Suprapubic skin (tissue), 4 donors: ENCODE data around the gene FOXO3.

Experiments used
- EP300 ChIP-seq: sonication (generic); formaldehyde crosslinking; IDR thresholded peaks from one replicate; pipeline ENCODE4 v1.6.1; 2017; ENCODE audit warnings: antibody characterized with exemption
- POLR2A ChIP-seq, 2 donors: fragments of 450-650 bp; IDR thresholded peaks; one replicate each; pipeline ENCODE4 v1.6.1; 2017; ENCODE audit warnings: antibody characterized with exemption in 2 of 2, mild to moderate bottlenecking in 2 of 2, moderate library complexity in 2 of 2
- POLR2AphosphoS5 ChIP-seq, 3 donors: sonication (generic); formaldehyde crosslinking; IDR thresholded peaks; one replicate each; pipeline ENCODE4 v1.6.1; 2017; ENCODE audit warnings: antibody characterized with exemption in 3 of 3
- TF ChIP-seq, protein P1 (sequence below), 2 donors: fragments of 200-600 bp in 1 of 2; fragments of 450-650 bp in 1 of 2; sonication (generic) in 1 of 2; IDR thresholded peaks; one replicate each; pipeline ENCODE4 v1.5.1; 2016 to 2019; ENCODE audit warnings: antibody characterized with exemption in 2 of 2, mild to moderate bottlenecking in 1 of 2, moderate library complexity in 1 of 2

DNA sequence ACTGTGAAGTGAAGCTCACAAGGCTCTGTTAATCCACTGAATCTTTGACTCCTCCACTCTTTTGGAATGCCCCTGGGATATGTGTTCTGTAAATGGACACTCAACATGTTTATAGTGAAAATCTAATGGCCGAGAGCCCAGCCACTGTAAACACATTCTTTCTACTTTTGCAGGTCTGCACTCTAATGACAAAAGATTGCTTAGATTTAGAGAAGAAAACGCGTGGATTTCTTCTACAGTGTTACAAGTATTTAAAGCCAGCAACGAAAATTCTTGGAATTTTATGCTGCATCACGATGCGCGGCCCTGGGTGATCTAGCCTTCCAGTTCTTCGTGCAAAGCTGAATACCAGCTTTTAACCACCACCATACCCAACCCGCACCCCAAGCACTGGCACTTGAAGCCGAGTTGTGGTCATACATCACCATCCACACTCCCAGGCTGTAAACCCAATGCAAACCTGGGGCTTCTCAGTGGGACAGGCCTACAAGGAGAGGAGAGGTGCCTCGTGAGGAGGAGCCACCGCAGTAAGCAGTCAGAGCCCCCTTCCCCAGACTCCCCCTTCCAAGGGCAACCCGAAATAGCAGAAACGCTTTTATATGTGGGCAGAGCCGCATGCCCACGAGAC, 3.7 kb upstream of the FOXO3 start:
- TF ChIP-seq EP300 (no peak), POLR2A (IDR thresholded peaks at IDR 0.05) (no peak), POLR2AphosphoS5 (IDR thresholded peaks at IDR 0.05) (no peak)
- TF ChIP-seq, protein P1, sequence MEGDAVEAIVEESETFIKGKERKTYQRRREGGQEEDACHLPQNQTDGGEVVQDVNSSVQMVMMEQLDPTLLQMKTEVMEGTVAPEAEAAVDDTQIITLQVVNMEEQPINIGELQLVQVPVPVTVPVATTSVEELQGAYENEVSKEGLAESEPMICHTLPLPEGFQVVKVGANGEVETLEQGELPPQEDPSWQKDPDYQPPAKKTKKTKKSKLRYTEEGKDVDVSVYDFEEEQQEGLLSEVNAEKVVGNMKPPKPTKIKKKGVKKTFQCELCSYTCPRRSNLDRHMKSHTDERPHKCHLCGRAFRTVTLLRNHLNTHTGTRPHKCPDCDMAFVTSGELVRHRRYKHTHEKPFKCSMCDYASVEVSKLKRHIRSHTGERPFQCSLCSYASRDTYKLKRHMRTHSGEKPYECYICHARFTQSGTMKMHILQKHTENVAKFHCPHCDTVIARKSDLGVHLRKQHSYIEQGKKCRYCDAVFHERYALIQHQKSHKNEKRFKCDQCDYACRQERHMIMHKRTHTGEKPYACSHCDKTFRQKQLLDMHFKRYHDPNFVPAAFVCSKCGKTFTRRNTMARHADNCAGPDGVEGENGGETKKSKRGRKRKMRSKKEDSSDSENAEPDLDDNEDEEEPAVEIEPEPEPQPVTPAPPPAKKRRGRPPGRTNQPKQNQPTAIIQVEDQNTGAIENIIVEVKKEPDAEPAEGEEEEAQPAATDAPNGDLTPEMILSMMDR (IDR thresholded peaks at IDR 0.05) = no peak
